Colonic mucosa (tissue), 4 donors: Measurements from ENCODE around the gene ZNF135. TPM values are rescaled to one million over a fixed set of nuclear protein-coding genes. Genes with fewer than 3 reads are reported as not detected.

Experiments
- DNase-seq: peaks from one replicate; pipeline ENCODE4 v3.0.0-alpha.2; 2020
- H3K27ac ChIP-seq: fragments of 200-600 bp; one replicate; pipeline ENCODE4 v1.8.0; 2021
- H3K27me3 ChIP-seq: fragments of 200-600 bp; one replicate; pipeline ENCODE4 v1.8.0; 2021
- H3K36me3 ChIP-seq: fragments of 200-600 bp; one replicate; pipeline ENCODE4 v1.8.0; 2021
- H3K4me1 ChIP-seq: fragments of 200-600 bp; one replicate; pipeline ENCODE4 v1.8.0; 2021; ENCODE audit warnings: mild to moderate bottlenecking
- H3K4me3 ChIP-seq: fragments of 200-600 bp; one replicate; pipeline ENCODE4 v1.8.0; 2021
- H3K9ac ChIP-seq, 2 donors: one replicate each; pipeline ENCODE4 v1.7.0; 2013; ENCODE audit warnings: control low read depth in 2 of 2, low read depth in 2 of 2, low read length in 2 of 2
- H3K9me3 ChIP-seq: fragments of 200-600 bp; one replicate; pipeline ENCODE4 v1.8.0; 2021
- intact Hi-C: fragments of 100-400 bp; cut with DNase I; formaldehyde crosslinking; loops from one replicate; pipeline ENCODE4 v1.14.1; 2022
- total RNA-seq, 2 donors: library from RNA; stranded (reverse); fragmentation: NEBNext Ultra II Directional in 1 of 2; extraction: Animal tissue kit (Norgen Biotek cat#: 25700) in 1 of 2; gene quantifications; one replicate each; pipeline ENCODE4 v1.2.1, GENCODE V29; 2021
- TF ChIP-seq, protein P1 (sequence below): fragments of 200-600 bp; IDR thresholded peaks from one replicate; pipeline ENCODE4 v1.8.0; 2022; ENCODE audit warnings: antibody characterized with exemption, mild to moderate bottlenecking
- donor health status: healthy.
- donor health status: DM: no; HTN: no; CAD: no.
- donor health status: DM: no; HTN: no; CAD: no.

Gene ZNF135
- total RNA-seq, 2 donors from 2014 or later = 1.1 to 1.4 TPM

DNA sequence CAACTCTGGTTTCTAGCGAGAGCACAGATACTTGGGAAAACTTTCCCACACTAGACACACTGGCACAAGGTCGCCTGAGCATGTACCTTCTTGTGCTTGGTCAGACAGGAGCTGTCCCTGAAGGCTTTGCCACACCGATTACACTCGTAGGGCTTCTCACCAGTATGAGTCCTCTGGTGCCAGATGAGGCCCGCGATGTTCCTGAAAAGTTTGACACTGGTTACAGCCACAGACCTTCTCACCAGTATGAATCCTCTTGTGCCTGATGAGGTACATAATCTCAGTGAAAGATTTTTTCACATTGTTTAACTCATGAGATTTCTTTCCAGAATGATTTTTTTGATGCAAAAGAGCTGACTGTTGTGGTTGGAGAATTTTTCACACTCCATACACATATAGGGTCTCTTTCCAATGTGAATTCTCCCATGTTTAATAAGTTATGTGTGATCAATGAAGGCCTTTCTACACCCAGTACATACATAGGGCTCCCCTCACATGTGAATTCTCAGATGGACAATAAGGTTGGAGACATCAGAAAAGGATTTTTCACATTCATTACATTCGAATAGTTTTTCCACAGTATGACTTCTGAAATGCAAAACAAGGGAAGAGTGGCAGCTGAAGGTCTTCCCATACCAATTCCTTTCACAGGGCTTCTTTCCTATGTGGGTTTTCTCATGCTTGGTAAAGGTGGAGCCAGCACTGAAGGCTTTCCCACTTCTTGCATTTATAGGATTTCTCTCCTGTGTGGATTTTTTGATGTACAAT is 48.9 kb downstream of the ZNF135 start:
- no peak overlapping the region for H3K9ac ChIP-seq
- H3K4me3 ChIP-seq = no peak overlapping the region
- no peak overlapping the region for H3K27ac ChIP-seq
- no peak for DNase-seq
- intact Hi-C loops = no loop called here
- no peaks in the 10 kb centered on the region for H3K27me3 ChIP-seq
- no peaks in the 10 kb centered on the region for H3K36me3 ChIP-seq
- H3K9me3 ChIP-seq = no peaks in the 10 kb centered on the region
- TF ChIP-seq, protein P1, sequence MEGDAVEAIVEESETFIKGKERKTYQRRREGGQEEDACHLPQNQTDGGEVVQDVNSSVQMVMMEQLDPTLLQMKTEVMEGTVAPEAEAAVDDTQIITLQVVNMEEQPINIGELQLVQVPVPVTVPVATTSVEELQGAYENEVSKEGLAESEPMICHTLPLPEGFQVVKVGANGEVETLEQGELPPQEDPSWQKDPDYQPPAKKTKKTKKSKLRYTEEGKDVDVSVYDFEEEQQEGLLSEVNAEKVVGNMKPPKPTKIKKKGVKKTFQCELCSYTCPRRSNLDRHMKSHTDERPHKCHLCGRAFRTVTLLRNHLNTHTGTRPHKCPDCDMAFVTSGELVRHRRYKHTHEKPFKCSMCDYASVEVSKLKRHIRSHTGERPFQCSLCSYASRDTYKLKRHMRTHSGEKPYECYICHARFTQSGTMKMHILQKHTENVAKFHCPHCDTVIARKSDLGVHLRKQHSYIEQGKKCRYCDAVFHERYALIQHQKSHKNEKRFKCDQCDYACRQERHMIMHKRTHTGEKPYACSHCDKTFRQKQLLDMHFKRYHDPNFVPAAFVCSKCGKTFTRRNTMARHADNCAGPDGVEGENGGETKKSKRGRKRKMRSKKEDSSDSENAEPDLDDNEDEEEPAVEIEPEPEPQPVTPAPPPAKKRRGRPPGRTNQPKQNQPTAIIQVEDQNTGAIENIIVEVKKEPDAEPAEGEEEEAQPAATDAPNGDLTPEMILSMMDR = no peak
- H3K4me1 ChIP-seq = no peaks in the 10 kb centered on the region

DNA sequence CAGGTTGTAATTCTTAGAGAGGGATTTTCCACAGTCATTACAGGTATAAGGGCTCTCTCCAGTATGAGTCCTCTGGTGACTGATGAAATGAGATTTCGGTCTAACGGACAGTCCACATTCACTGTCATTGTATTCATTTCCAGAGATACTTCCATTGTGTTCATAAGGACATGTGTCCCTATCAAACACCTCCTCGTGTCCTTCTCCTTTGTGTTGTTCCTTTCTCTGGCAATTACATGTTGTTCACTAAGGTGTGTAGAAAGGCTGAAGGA is 49.4 kb downstream of the ZNF135 start:
- Histone ChIP-seq H3K4me1 (no peaks in the 10 kb centered on the region), H3K27me3 (no peaks in the 10 kb centered on the region), H3K9ac (no peak overlapping the region), H3K27ac (no peak overlapping the region), H3K4me3 (no peak overlapping the region), H3K36me3 (no peaks in the 10 kb centered on the region), H3K9me3 (no peaks in the 10 kb centered on the region)
- DNase-seq = no peak
- intact Hi-C loops = no loop called here
- TF ChIP-seq, protein P1 = no peak

DNA sequence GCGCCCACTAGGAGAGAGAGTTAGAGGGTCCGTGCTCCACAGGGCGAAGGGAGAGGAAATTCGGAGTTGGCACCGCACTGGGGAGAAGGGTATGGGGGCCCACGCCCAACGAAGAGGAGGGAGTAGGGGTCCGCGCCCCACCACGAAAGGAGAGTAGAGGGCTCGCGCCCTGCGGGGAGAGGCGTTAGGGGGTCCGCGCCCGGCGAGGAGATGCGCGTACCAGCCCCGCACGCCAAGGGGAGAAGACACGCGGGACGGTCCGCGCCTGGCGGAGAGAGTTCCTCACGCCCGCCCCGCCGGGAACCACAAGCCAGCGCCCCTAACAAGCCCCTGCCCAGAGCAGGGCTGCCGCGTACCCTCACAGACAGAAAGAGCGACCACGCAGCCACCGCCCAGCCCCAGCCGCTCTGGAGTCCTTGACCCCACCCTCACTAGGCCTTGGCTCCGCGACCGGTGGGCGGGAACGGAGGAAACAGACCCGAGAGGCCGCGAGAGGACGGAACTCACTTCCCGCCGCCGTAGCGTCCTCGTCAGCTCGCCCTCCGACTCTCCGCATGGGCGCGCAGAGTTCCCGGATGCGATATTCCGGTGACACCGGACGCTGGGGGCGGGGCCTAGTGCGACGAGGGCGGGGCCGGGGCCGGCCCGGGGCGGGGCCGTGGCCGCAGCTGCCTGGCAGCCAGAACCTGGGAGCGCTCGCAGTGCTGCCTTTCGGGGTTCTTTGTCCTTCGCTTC is 58.9 kb downstream of the ZNF135 start:
- Histone ChIP-seq H3K36me3 (no peaks in the 10 kb centered on the region), H3K9me3 (peaks cover 3% of the 10 kb centered on the region), H3K4me3 (no peak overlapping the region), H3K27ac (no peak overlapping the region), H3K4me1 (no peaks in the 10 kb centered on the region), H3K27me3 (no peaks in the 10 kb centered on the region), H3K9ac (no peak overlapping the region)
- TF ChIP-seq, protein P1 = no peak
- intact Hi-C loops = no loop called here
- no peak for DNase-seq

DNA sequence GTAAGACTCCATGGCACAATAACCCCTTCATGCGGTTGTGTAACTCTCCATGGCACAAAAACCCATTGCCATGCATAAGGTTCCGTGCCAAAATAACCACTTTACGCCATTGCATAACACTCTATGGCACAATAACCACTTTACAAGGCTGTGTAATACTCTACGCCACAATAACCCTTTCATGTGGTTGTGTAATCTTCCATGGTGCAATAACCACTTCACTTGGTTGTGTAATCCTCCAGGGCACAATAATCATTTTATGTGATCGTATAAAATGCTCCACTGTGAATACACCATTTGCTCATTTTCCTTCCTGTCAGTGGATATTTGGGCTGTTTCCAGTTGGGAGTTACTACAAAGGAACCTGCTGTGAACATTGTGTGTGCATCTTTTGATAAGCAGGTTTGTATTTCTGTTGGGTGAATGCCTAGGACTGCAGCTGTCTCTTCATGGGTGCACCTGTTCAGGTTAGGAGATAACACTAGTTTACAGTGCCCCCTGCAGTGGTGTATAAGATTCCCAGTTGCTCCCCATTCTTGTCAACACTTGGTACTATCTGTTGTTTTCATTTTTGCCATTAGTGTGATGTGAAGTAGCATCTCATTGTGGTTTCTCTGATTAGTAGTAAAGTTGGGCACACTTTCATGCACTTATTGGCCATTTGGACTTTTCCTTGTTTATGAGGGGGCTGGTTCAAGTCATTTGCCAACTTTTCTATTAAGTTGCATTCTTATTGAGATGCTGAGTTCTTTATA is 60.1 kb downstream of the ZNF135 start:
- no peaks in the 10 kb centered on the region for H3K4me1 ChIP-seq
- no peak overlapping the region for H3K27ac ChIP-seq
- TF ChIP-seq, protein P1 = no peak
- DNase-seq = no peak
- intact Hi-C loops = no loop called here
- no peak overlapping the region for H3K9ac ChIP-seq
- H3K9me3 ChIP-seq = peaks cover 2% of the 10 kb centered on the region
- no peaks in the 10 kb centered on the region for H3K36me3 ChIP-seq
- no peak overlapping the region for H3K4me3 ChIP-seq
- no peaks in the 10 kb centered on the region for H3K27me3 ChIP-seq

Other genes starting within 250 kb of the ZNF135 start
- 10 to 100 TPM; 21.7 to 24.8 TPM for gene ZNF552, start 244.4 kb upstream of the ZNF135 start, total RNA-seq
- gene ZNF587B, start 229.0 kb upstream of the ZNF135 start, total RNA-seq = 10 to 100 TPM; 12.5 to 22.3 TPM
- gene ZNF587, start 209.4 kb upstream of the ZNF135 start, total RNA-seq = 10 to 100 TPM; 46.4 to 70.7 TPM
- gene ZNF814, start 170.2 kb upstream of the ZNF135 start, total RNA-seq = 10 to 100 TPM in 1 of 2 donors, 1 to 10 TPM in 1; 7.1 to 25.5 TPM
- 10 to 100 TPM in 1 of 2 donors, 1 to 10 TPM in 1; 9.6 to 17.5 TPM for gene ZNF417, start 142.7 kb upstream of the ZNF135 start, total RNA-seq
- gene ZNF418, start 123.9 kb upstream of the ZNF135 start, total RNA-seq = 1 to 10 TPM; 1.1 to 5.3 TPM
- 1 to 10 TPM; 3.0 to 3.5 TPM for gene ZNF256, start 111.6 kb upstream of the ZNF135 start, total RNA-seq
- gene C19orf18, start 84.7 kb upstream of the ZNF135 start, total RNA-seq = under 1 TPM; 0.27 to 0.86 TPM
- 10 to 100 TPM in 1 of 2 donors, 1 to 10 TPM in 1; 8.7 to 12.2 TPM for gene ZNF606, start 56.5 kb upstream of the ZNF135 start, total RNA-seq
- gene ZSCAN1, start 25.3 kb upstream of the ZNF135 start, total RNA-seq = not detected
- gene ZSCAN18, start 38.9 kb downstream of the ZNF135 start, total RNA-seq = 10 to 100 TPM; 17.1 to 22.9 TPM
- 1 to 10 TPM; 3.9 to 5.9 TPM for gene ZNF329, start 91.5 kb downstream of the ZNF135 start, total RNA-seq
- gene ZNF274, start 123.8 kb downstream of the ZNF135 start, total RNA-seq = 10 to 100 TPM; 16.3 to 17.1 TPM
- gene ZNF544, start 169.6 kb downstream of the ZNF135 start, total RNA-seq = 10 to 100 TPM; 17.2 to 29.6 TPM
- gene ZNF8, start 219.7 kb downstream of the ZNF135 start, total RNA-seq = 1 to 10 TPM; 3.4 to 3.8 TPM
- gene ERVK3-1, start 246.1 kb downstream of the ZNF135 start, total RNA-seq = 10 to 100 TPM; 21.6 to 25.0 TPM